K562 (cell line): ENCODE data around the gene IRF2BP1. TPM values are rescaled to one million over a fixed set of nuclear protein-coding genes. Genes with fewer than 3 reads are reported as not detected.

Experiments used
- CBX3 ChIP-seq, 2 experiments: IDR thresholded peaks; 1 replicate in 1 of 2; 2 replicates in 1 of 2; pipeline ENCODE4 v1.6.1; 2012; ENCODE audit warnings: inconsistent platforms in 2 of 2, low read length in 2 of 2, borderline replicate concordance in 1 of 2, control low read depth in 1 of 2
- CUX1 ChIP-seq: fragments of 200-800 bp; sonication (Bioruptor generic); IDR thresholded peaks from 2 replicates; pipeline ENCODE4 v1.6.1; 2016; ENCODE audit warnings: missing genetic modification characterization, missing compliant biosample characterization
- NCOR1 ChIP-seq: fragments of 450-650 bp; IDR thresholded peaks from 2 replicates; pipeline ENCODE4 v1.6.1; 2016; ENCODE audit warnings: mild to moderate bottlenecking, moderate library complexity
- NEUROD1 ChIP-seq: fragments of 150-350 bp; IDR thresholded peaks from 2 replicates; pipeline ENCODE4 v1.6.1; 2014; ENCODE audit warnings: borderline replicate concordance, low read length, low read depth; ENCODE audit not compliant: partially characterized antibody
- PHB2 ChIP-seq: fragments of 450-650 bp; IDR thresholded peaks from 2 replicates; pipeline ENCODE4 v1.6.1; 2017; ENCODE audit warnings: low read depth
- SIRT6 ChIP-seq: IDR thresholded peaks from one replicate; pipeline ENCODE4 v1.6.1; 2012; ENCODE audit warnings: low read depth, mild to moderate bottlenecking, control low read depth, inconsistent platforms, low read length, moderate library complexity
- SMARCC2 ChIP-seq: fragments of 450-650 bp; IDR thresholded peaks from 2 replicates; pipeline ENCODE4 v1.6.1; 2017; ENCODE audit warnings: antibody characterized with exemption, moderate library complexity, mild to moderate bottlenecking, low read depth
- TBL1XR1 ChIP-seq, 2 experiments: IDR thresholded peaks; 2 replicates each; pipeline ENCODE4 v1.6.1; 2012; ENCODE audit warnings: improper control_type of control experiment in 2 of 2, low read length in 2 of 2, mild to moderate bottlenecking in 1 of 2
- TEAD2 ChIP-seq: fragments of 450-650 bp; IDR thresholded peaks from 2 replicates; pipeline ENCODE4 v1.6.1; 2016; ENCODE audit warnings: missing genetic modification characterization, control low read depth, missing compliant biosample characterization
- ZC3H4 ChIP-seq: sonication (generic); formaldehyde crosslinking; IDR thresholded peaks from 2 replicates; pipeline ENCODE4 v1.9.0; 2021; ENCODE audit warnings: missing genetic modification reagents, borderline replicate concordance
- ZNF512 ChIP-seq: IDR thresholded peaks from 2 replicates; pipeline ENCODE4 v1.6.1; 2016; ENCODE audit warnings: missing genetic modification characterization, missing compliant biosample characterization
- polyA plus RNA-seq, 8 experiments: library from polyadenylated mRNA; depleted of rRNA in 4 of 8; stranded (reverse) in 5 of 8; unstranded in 3 of 8; fragments of >200 nt; fragmentation: Nextera tagmentation in 2 of 8; fragmentation: Illumina TruSeq in 1 of 8; extraction: Ambion mirVana in 2 of 8; extraction: Trizol in 1 of 8; gene quantifications; 2 replicates each; pipeline versions ENCODE4 v1.2.1 to v1.2.3, GENCODE V29; 2011 to 2014; ENCODE audit warnings: inconsistent platforms in 1 of 8, missing spikeins in 1 of 8
- total RNA-seq, 7 experiments: library from RNA; depleted of rRNA in 6 of 7; stranded (reverse); fragments of >200 nt in 6 of 7; fragmentation: Illumina TruSeq in 2 of 7; extraction: Trizol in 2 of 7; gene quantifications; 2 replicates each; pipeline versions ENCODE4 v1.2.1 to v1.2.3, GENCODE V29; 2011 to 2021; ENCODE audit warnings: low replicate concordance in 1 of 7
- TF ChIP-seq, protein P1 (sequence below): fragments of 250-450 bp; sonication (Bioruptor Pico); IDR thresholded peaks from 2 replicates; pipeline ENCODE4 v1.4.0; 2020; ENCODE audit warnings: mild to moderate bottlenecking, moderate library complexity
- TF ChIP-seq, protein P2 (sequence below): sonication (generic); formaldehyde crosslinking; IDR thresholded peaks from 2 replicates; pipeline ENCODE4 v1.8.1; 2022; ENCODE audit warnings: missing genetic modification reagents
- TF ChIP-seq, protein P3 (sequence below): fragments of 200-800 bp; sonication (Bioruptor generic); IDR thresholded peaks from 2 replicates; pipeline ENCODE4 v1.6.1; 2017; ENCODE audit warnings: missing genetic modification characterization, missing compliant biosample characterization
- TF ChIP-seq, protein P4 (sequence below): sonication (generic); formaldehyde crosslinking; IDR thresholded peaks from 2 replicates; pipeline ENCODE4 v1.9.0; 2022; ENCODE audit warnings: mild to moderate bottlenecking, missing genetic modification reagents

The IRF2BP1 gene
- total and polyA plus RNA-seq, 9 of the 15 experiments (the other 6 are each of a cell fraction or from before 2014, with no cell fraction given) = 0.61 to 35.9 (median 3.5) TPM

DNA sequence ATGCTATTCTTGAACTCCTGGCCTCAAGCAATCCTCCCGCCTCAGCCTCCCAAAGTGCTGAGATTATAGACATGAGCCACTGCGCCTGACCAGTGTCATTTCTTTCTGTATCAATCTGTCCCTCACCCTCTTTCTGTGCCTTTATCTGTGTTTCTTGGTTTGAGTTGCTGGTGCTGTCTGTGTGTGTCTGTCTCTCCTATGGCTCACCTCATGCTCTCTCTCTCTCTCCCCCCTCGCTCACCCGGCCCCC lies 9.9 kb downstream of the IRF2BP1 start (continued):
- TF ChIP-seq, protein P1, sequence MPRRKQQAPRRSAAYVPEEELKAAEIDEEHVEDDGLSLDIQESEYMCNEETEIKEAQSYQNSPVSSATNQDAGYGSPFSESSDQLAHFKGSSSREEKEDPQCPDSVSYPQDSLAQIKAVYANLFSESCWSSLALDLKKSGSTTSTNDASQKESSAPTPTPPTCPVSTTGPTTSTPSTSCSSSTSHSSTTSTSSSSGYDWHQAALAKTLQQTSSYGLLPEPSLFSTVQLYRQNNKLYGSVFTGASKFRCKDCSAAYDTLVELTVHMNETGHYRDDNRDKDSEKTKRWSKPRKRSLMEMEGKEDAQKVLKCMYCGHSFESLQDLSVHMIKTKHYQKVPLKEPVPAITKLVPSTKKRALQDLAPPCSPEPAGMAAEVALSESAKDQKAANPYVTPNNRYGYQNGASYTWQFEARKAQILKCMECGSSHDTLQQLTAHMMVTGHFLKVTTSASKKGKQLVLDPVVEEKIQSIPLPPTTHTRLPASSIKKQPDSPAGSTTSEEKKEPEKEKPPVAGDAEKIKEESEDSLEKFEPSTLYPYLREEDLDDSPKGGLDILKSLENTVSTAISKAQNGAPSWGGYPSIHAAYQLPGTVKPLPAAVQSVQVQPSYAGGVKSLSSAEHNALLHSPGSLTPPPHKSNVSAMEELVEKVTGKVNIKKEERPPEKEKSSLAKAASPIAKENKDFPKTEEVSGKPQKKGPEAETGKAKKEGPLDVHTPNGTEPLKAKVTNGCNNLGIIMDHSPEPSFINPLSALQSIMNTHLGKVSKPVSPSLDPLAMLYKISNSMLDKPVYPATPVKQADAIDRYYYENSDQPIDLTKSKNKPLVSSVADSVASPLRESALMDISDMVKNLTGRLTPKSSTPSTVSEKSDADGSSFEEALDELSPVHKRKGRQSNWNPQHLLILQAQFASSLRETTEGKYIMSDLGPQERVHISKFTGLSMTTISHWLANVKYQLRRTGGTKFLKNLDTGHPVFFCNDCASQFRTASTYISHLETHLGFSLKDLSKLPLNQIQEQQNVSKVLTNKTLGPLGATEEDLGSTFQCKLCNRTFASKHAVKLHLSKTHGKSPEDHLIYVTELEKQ (CRISPR knock-in tag) = no peak
- TF ChIP-seq SMARCC2 (no peak), CBX3 (IDR thresholded peaks at IDR 0.05; ENCODE audit: borderline replicate concordance in 1 of 2, low read length in 2 of 2) (0 out of 3 replicates have a peak, but pooled peaks of 1 of the 2 experiments have one; percentile 9), CUX1 (CRISPR knock-in tag) (no peak), TBL1XR1 (IDR thresholded peaks at IDR 0.05; ENCODE audit: low read length in 2 of 2) (0 out of 4 replicates have a peak, but pooled peaks have one; percentile 6 to 10), ZNF512 (tag) (no peak), NCOR1 (peak; percentile 37), NEUROD1 (peak; percentile 7), ZC3H4 (no peak), SIRT6 (no peak), PHB2 (no peak), TEAD2 (tag) (no peak)
- TF ChIP-seq, protein P2, sequence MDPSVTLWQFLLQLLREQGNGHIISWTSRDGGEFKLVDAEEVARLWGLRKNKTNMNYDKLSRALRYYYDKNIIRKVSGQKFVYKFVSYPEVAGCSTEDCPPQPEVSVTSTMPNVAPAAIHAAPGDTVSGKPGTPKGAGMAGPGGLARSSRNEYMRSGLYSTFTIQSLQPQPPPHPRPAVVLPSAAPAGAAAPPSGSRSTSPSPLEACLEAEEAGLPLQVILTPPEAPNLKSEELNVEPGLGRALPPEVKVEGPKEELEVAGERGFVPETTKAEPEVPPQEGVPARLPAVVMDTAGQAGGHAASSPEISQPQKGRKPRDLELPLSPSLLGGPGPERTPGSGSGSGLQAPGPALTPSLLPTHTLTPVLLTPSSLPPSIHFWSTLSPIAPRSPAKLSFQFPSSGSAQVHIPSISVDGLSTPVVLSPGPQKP (CRISPR knock-in tag) = no peak
- TF ChIP-seq, protein P3, sequence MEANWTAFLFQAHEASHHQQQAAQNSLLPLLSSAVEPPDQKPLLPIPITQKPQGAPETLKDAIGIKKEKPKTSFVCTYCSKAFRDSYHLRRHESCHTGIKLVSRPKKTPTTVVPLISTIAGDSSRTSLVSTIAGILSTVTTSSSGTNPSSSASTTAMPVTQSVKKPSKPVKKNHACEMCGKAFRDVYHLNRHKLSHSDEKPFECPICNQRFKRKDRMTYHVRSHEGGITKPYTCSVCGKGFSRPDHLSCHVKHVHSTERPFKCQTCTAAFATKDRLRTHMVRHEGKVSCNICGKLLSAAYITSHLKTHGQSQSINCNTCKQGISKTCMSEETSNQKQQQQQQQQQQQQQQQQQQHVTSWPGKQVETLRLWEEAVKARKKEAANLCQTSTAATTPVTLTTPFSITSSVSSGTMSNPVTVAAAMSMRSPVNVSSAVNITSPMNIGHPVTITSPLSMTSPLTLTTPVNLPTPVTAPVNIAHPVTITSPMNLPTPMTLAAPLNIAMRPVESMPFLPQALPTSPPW (CRISPR knock-in tag) = peak; percentile 91
- TF ChIP-seq, protein P4, sequence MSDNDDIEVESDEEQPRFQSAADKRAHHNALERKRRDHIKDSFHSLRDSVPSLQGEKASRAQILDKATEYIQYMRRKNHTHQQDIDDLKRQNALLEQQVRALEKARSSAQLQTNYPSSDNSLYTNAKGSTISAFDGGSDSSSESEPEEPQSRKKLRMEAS (CRISPR knock-in tag) = peak; percentile 75
